ENCODE data around the gene GNL3L. TPM values are rescaled to one million over a fixed set of nuclear protein-coding genes. Genes with fewer than 3 reads are reported as not detected.
"Not testable (repeated sequence)": the region's sequence is repeated elsewhere in the genome, so short reads cannot be mapped to it uniquely, and the experiment has no call there.

Gene GNL3L
- polyA plus RNA-seq (2014; cell fraction: cytosol; rRNA removed), result 28.0 and 37.7 TPM in 2 replicates
- 28.1 and 32.5 TPM in 2 replicates for polyA plus RNA-seq (2014; cell fraction: nucleus; rRNA removed)

DNA sequence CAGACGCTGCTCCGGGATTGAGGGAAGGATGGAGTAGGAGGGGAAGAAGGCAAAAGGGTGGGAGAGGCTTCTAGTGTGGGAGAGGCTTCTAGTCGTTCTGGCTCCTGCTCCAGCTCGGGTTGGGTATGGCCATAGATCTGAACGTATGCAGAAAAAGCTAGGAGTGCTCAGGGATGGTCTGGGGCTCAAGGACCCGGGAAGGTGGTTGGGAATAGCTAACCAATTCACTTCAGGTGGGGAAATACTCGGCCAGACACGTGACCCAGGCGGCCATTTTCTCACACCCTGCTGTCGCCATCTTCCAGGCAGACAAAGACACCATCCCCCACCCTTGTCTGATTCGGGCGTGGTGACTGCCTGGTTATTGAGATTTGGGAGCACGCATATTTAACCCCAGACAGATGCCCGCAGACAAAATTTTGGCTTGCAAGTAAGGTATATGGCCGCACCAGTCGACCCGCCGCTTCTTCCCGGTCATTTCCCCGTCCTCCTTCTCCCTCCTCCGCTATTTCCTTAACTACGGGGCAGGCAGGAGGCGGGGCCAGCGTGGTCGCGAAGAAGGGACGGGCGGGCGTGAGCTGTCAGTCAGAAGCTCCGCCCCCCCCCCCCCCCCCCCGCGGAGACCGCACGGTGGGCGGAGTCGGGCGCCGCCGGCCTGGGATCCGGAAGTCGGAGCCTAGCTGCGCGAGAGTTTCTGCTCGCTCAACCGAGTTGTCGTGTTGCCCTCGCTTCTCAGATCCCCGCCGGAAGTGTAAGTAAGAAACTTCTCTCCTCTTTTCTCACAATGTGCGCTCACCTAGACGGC is at the start of gene GNL3L:
GNL3L (plus strand) TSS at position 668 of the 805 bp plus-strand sequence. CDS start 2,348 bp downstream, outside the sequence.
- DNase-seq (ENCODE audit: low spot score), result peak; percentile 84

- no peak for DNase-seq (ENCODE audit: low spot score)
These were observed 47.0 kb upstream of the GNL3L start for GRCh38 chrX:54482839-54483593.

GRCh38 chrX:54483946-54484345 is 46.1 kb upstream of the GNL3L start:
- DNase-seq (ENCODE audit: low spot score), result no peak

DNA sequence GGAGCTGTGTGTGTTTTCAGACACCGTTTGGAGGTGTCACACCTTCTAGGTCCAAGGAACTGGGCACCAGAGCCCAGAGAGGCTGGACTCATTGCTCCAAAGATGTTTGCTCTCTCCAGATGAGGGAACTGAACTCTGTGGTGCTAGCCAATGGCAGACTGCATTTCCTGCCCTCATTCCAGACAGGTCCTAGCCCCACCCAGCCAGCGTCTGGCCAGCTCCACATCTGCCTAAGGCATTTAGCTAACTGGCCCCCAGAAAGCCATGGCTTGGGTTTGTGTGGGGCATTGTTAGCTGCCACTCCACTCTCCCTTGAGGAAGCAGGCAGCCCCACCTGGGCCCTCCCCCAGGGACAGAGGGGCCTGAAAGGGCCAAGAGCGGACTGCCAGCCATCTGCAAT is 45.4 kb upstream of the GNL3L start:
- no peak for DNase-seq (ENCODE audit: low spot score)

- DNase-seq (ENCODE audit: low spot score), result not testable (repeated sequence)
These were observed 40.2 kb upstream of the GNL3L start for GRCh38 chrX:54489819-54490218.

DNA sequence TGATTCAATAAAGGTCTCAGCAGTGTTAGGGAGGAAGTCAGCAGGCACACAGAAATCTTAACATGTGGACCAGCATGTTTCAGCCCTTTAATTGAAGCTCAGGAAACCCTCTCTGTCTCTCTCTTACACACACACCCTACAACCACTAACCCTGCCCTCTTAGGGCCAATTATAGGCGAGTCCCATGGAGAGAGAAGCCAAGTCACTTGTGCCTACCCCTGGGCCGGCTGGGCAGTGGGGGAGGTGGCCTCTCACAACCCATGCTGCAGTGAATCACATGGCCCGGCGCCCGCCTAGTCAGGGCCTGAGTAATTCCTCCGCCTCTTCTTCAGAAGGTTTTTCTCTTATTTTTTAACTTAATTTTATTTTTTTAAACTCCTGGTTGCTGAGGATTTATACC is 37.7 kb upstream of the GNL3L start:
- no peak for DNase-seq (ENCODE audit: low spot score)

DNA sequence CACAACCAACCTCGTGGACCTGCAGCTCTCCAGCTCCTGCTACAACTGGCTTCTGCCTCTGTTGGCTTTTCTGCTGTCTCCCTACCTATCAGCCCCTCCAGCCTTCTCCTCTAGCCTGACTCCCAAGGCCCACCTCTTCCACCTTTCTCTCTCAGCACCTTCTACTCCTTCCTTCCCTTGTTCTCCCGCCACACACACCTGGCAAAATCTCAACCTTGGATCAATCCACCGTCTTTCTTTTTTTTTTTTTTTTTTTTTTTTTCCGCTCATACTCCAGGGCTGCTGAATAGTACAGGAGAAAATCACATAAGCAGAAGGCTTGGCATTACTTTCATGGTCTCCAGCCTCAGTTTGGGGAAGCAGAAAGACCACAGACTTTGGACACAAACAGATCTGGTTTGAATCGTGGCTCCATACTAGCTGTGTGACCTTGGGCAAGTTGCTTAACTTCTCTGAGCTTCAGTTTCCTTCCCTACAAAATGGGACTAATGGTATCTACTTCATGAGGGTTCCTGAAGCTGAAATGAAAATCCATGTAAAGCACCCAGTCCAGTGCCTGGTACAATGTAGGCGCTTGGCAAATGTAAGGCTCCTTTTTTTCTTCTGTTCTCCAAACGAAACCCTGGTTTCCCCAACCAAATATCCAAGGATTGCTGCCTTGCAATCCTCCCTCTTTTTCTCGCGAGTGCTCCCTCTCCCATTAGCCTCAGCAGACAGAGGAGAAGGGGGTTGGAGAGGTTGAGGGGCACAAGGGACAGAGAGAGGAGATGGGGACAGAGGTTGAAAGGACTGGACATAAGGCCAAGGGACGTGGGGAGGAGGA is 35.6 kb upstream of the GNL3L start:
- no peak for DNase-seq (ENCODE audit: low spot score)

DNA sequence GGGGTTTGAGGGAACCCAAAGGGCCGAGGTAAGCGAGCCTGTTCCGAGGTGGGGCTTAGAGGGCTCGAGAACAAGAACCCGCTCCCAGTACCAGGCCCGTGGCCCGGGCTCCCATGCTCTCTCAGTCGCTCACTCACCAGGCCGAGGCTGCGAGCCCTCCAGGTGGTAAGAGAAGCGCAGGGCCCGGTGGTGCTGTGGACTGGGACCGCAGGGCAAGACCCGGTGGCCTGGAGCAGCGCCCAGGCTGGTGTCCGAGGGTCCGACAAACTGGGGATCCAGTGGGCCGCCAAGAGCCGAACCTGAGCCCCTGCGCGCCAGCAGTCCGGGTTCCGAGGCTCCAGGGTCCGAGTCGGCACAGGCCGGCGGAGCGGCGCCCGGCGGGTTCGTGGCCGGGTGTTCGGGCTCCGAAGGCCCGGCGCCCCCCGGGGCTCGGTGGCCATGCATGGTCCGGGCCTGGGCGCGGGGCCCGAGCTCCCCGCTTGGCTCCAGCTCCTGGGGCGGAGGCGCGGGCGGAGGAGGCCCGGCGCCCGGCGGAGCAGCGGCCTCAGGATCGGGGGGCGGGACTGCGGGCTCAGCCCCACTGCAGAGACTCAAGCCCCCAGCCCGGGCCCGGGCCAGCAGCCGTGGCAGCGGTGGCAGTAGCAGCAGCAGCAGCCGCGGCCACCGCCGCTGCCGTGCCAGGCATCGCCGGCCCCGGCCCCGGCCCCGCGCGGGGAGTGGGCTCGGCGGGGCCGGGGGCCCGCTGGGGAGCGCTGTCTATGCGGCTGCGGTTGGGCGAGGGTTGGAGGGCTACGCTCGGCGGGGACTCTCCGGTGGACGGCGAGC is 34.8 kb upstream of the GNL3L start:
- no peak for DNase-seq (ENCODE audit: low spot score)

- peak; percentile 56 for DNase-seq (ENCODE audit: low spot score)
These were observed 34.1 kb upstream of the GNL3L start, which contains the start of gene FGD1 for GRCh38 chrX:54495814-54496516. FGD1 (minus strand) TSS chrX:54496234; CDS start chrX:54495432, 802 bp downstream.

DNA sequence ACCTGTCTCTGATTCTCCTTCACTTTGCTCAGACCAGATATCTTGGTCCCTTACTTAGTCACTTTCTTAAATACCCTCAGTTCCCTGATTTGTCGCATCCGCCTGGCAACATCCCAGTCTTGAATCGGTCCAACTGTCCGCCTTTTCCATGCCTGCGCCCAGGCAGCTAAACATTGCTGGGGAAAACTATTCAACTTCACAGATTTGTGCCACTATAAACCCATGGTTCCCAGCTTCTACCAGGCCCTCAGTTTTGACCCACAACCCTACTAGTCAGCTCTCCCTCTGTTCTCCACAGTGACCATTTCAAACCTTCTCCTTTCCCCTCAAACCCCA is 33.5 kb upstream of the GNL3L start:
- no peak for DNase-seq (ENCODE audit: low spot score)

- no peak for DNase-seq (ENCODE audit: low spot score)
These were observed 33.1 kb upstream of the GNL3L start for GRCh38 chrX:54496936-54497335.

DNA sequence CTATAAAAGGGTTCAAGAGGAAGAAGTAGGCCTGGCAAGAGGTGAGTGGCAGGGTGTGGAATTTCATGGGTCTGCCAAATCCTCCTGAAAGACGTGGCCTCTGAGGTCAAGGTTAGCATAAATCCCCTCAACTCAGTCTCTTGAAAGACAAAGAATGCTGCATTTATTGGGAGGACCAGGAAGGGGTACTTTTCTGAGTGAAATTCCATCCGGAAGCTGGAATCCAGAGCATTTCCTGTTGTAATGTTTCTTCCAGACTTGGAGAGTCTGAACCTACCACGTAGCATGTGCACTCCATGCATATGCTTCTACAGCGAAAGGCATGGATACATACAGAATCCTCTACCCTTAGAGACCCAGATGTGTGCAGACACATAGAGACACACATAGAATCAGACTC is 20.6 kb upstream of the GNL3L start:
- no peak for DNase-seq (ENCODE audit: low spot score)

- DNase-seq (ENCODE audit: low spot score), result peak; percentile 5
These were observed 868 bp upstream of the GNL3L start for GRCh38 chrX:54529151-54529550.

- DNase-seq (ENCODE audit: low spot score), result peak; percentile 2
These were observed 410 bp downstream of the GNL3L start for GRCh38 chrX:54530357-54530900.

DNA sequence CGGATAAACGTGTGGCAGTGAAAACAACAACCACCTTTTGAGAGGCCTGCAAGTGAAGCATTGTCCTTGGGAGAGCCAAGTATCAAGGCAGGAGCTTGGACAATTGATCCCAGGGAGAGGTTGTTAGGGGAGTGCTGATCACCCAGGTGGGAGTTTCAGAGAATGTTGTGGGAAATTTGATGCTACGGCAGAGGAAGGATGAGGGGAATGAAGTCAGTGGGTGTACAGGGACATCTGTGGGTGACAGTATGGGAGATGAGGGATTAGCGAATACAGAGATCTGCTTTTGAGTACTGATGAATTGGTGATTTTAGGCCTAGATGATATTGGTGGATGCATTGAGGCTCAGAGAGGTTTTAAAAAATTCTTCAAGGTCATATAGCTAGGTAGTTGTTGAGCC is 4.3 kb downstream of the GNL3L start:
- no peak for DNase-seq (ENCODE audit: low spot score)

GRCh38 chrX:54540289-54540688 is 10.3 kb downstream of the GNL3L start:
- no peak for DNase-seq (ENCODE audit: low spot score)

DNA sequence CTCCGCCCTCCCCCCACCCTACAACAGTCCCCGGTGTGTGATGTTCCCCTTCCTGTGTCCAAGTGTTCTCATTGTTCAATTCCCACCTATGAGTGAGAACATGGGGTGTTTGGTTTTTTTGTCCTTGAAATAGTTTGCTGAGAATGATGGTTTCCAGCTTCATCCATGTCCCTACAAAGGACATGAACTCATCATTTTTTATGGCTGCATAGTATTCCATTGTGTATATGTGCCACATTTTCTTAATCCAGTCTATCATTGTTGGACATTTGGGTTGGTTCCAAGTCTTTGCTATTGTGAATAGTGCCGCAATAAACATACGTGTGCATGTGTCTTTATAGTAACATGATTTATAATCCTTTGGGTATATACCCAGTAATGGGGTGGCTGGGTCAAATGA is 12.2 kb downstream of the GNL3L start:
- DNase-seq (ENCODE audit: low spot score), result not testable (repeated sequence)

GRCh38 chrX:54550821-54551220 is 20.8 kb downstream of the GNL3L start:
- DNase-seq (ENCODE audit: low spot score), result no peak

DNA sequence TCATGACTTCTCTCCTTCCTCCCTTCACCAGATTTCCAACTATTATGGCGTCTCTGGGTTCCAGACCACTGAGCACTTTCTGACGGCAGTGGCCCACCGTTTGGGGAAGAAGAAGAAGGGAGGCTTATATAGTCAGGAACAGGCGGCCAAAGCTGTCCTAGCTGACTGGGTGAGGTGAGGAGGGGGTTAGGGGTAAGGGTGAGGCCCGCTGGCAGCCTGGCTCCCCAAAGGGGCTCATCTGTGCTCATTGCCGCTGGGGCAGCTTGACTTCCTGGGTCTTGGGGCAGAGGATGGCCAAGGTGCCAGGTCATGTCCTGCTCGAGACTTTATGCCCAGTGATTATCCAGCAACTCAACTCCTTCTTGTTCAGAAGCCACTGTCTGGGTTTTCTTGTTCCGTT is 21.8 kb downstream of the GNL3L start:
- no peak for DNase-seq (ENCODE audit: low spot score)

- not testable (repeated sequence) for DNase-seq (ENCODE audit: low spot score)
These were observed 25.0 kb downstream of the GNL3L start for GRCh38 chrX:54555006-54555405.
